ENCODE measurements around the gene C1orf53.
A peak's percentile ranks its signal among the peaks of the same experiment; 100 is the strongest.
"Not testable (repeated sequence)": the region's sequence is repeated elsewhere in the genome, so short reads cannot be mapped to it uniquely, and the experiment has no call there.

The C1orf53 gene

DNA sequence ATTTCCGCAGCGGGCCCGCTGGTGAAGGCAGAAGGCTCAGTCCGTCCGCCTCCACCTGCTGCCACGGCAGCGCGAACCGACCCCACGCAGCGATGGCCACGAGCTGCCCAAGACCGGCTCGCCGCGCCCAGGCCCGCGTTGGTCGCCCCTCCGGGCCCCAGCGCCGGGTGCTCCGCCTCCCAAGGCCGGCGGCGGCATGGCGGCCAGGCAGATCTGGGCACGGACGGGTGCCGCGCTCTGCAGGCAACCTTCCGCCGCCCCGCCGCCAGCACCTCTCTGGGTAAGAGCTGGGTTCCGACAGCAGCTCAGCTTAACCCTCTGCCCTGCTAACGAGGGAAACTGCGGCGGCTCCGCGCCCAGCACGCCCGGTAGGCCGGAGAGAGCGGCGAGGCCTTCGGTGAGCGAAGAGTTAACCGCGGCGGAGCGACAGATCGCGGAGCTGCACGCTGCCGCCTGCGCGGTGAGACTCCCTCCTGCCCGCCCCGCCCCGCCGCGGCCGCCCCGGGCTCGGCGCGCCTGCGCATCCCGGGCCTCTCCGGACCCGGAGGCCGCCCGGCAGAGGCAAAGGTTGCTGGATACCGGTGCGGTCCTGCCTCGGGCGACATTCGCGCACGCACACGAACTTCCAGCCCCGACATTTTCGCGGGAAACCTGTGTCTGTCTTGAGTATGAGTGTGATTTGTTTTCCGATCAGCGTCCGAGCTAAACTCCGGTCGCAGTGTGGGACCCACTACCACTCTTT lies at the start of gene C1orf53:
Gene C1orf53 (plus strand): TSS at position 177 of the 742 bp plus-strand sequence. CDS start 20 bp downstream, at position 197.
- DNase-seq, result peak; percentile 63
- peak within 1 kb of the TSS; percentile 76 for H3K4me3 ChIP-seq (ENCODE audit: low read depth, low read length)
- TF ChIP-seq, protein P1, sequence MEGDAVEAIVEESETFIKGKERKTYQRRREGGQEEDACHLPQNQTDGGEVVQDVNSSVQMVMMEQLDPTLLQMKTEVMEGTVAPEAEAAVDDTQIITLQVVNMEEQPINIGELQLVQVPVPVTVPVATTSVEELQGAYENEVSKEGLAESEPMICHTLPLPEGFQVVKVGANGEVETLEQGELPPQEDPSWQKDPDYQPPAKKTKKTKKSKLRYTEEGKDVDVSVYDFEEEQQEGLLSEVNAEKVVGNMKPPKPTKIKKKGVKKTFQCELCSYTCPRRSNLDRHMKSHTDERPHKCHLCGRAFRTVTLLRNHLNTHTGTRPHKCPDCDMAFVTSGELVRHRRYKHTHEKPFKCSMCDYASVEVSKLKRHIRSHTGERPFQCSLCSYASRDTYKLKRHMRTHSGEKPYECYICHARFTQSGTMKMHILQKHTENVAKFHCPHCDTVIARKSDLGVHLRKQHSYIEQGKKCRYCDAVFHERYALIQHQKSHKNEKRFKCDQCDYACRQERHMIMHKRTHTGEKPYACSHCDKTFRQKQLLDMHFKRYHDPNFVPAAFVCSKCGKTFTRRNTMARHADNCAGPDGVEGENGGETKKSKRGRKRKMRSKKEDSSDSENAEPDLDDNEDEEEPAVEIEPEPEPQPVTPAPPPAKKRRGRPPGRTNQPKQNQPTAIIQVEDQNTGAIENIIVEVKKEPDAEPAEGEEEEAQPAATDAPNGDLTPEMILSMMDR (IDR thresholded peaks at IDR 0.05; ENCODE audit: low read depth, low read length, missing control alignments), result no peak
- in situ Hi-C loops (cut with HindIII; ENCODE audit: low pct_ligation_motif_present, low sequenced_read_pairs), result no loop called here
- H3K27ac ChIP-seq, result peak within 1 kb of the TSS; percentile 38
- H3K36me3 ChIP-seq (replicated peaks), result no peaks in the 10 kb centered on the region
- peaks cover 33% of the 10 kb centered on the region for H3K27me3 ChIP-seq (replicated peaks)

DNA sequence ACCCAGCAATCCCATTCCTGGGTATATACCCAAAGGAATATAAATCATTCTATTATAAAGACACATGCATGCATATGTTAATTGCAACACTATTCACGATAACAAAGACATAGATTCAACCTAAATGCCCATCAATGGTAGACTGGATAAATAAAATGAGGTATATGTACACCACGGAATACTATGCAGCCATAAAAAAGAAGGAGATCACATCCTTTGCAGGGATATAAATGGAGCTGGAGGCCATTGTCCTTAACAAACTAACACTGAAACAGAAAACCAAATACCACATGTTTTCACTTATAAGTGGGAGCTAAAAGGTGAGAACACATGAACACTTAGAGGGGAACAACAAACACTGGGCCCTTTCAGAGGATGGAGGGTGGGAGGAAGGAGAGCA lies 46.7 kb upstream of the C1orf53 start:
- H3K36me3 ChIP-seq (replicated peaks); H3K27me3 ChIP-seq (replicated peaks); H3K27ac ChIP-seq; in situ Hi-C loops (cut with HindIII; ENCODE audit: low pct_ligation_motif_present, low sequenced_read_pairs); H3K4me3 ChIP-seq (ENCODE audit: low read depth, low read length); DNase-seq: not testable (repeated sequence)

DNA sequence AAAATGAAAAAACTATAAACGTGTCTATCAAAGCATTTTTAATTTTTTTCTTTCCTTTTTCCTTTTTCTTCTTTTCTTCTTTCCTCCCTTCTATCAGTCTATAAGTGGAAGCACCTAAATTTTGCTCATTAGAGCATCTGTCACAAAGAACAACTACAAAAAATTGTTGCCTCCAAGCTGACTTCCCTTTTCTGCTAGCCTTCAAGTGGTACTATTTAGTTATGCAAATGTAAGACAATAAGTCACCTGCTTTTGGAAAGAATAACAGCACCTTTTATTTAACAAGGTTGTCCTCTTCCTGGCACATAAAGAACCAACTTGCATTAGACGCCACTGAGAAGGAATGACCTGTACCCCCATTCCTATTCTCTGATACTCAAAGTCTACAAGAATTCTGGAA lies 45.0 kb upstream of the C1orf53 start:
- H3K36me3 ChIP-seq (replicated peaks), result no peaks in the 10 kb centered on the region
- TF ChIP-seq, protein P1 (IDR thresholded peaks at IDR 0.05; ENCODE audit: low read depth, low read length, missing control alignments), result no peak
- in situ Hi-C loops (cut with HindIII; ENCODE audit: low pct_ligation_motif_present, low sequenced_read_pairs), result no loop called here
- no peaks in the 10 kb centered on the region for H3K27me3 ChIP-seq (replicated peaks)
- H3K27ac ChIP-seq, result no peak overlapping the region
- no peak overlapping the region for H3K4me3 ChIP-seq (ENCODE audit: low read depth, low read length)
- DNase-seq, result no peak

DNA sequence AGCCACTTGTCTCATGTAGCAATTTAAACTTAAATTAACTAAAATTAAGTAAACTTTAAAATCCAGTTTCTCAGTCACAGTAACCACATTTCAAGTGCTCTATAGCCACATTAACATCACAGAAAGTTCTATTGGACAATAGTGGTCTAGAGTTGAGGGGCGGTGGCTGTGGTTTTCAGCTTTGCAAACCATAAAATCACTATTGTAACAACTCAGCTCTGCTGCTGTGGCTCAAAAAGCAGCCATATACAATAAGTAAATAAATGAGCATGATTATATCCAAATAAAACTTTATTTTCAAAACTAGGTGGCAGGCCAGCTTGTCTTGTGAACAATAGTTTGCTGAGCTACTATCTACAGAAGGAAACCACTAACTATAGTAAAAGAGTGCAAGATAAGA lies 43.4 kb upstream of the C1orf53 start:
- in situ Hi-C loops (cut with HindIII; ENCODE audit: low pct_ligation_motif_present, low sequenced_read_pairs), result no loop called here
- TF ChIP-seq, protein P1 (IDR thresholded peaks at IDR 0.05; ENCODE audit: low read depth, low read length, missing control alignments), result no peak
- H3K27me3 ChIP-seq (replicated peaks), result no peaks in the 10 kb centered on the region
- H3K27ac ChIP-seq, result no peak overlapping the region
- H3K36me3 ChIP-seq (replicated peaks), result no peaks in the 10 kb centered on the region
- no peak for DNase-seq
- no peak overlapping the region for H3K4me3 ChIP-seq (ENCODE audit: low read depth, low read length)

DNA sequence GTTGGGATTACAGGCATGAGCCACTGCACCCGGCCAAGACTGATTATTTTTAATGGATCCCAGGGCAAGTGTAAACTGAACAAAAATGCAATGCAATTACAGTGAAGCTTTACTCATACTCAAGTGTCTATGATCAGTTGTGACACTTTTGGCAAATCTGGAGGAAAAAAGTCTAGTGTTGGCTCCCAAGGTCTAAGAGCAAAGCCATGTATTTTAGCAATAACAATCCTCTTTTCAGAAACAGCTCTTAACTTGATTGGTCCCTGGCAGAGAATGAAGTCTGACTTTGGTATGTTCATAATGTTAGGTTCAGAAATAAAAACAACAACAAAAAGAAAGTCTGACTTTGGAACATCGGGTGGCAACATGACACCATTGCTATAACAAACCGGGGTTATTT lies 40.2 kb upstream of the C1orf53 start:
- DNase-seq, result no peak
- Histone ChIP-seq H3K36me3 (replicated peaks) (no peaks in the 10 kb centered on the region), H3K27ac (no peak overlapping the region), H3K4me3 (ENCODE audit: low read depth, low read length) (no peak overlapping the region), H3K27me3 (replicated peaks) (no peaks in the 10 kb centered on the region)
- in situ Hi-C loops (cut with HindIII; ENCODE audit: low pct_ligation_motif_present, low sequenced_read_pairs), result no loop called here
- TF ChIP-seq, protein P1 (IDR thresholded peaks at IDR 0.05; ENCODE audit: low read depth, low read length, missing control alignments), result no peak

DNA sequence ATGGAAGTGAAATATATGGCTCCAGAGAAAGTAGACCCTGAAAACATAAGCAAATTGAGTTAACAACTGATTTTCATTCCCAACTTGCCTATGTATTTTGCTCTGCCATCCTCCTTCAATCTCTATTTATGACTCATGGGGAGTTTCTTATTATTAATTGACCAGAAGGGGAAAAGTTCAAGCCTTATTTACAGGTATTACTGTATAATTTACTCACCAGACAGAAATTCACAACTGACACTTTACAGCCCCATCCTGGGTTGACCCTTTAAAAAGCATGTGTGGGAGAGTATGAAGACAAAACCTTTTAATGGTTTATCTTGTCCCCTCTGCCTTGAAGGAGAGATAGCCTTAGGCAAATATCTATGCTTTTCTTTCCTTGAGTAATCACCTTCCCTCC lies 39.8 kb upstream of the C1orf53 start:
- no peak for DNase-seq
- H3K4me3 ChIP-seq (ENCODE audit: low read depth, low read length), result no peak overlapping the region
- no peak overlapping the region for H3K27ac ChIP-seq
- H3K27me3 ChIP-seq (replicated peaks), result no peaks in the 10 kb centered on the region
- no peaks in the 10 kb centered on the region for H3K36me3 ChIP-seq (replicated peaks)
- TF ChIP-seq, protein P1 (IDR thresholded peaks at IDR 0.05; ENCODE audit: low read depth, low read length, missing control alignments), result no peak
- in situ Hi-C loops (cut with HindIII; ENCODE audit: low pct_ligation_motif_present, low sequenced_read_pairs), result no loop called here

All from brain microvascular endothelial cell (primary cell).